ENCODE data around the gene EDIL3. TPM values are rescaled to one million over a fixed set of nuclear protein-coding genes. Genes with fewer than 3 reads are reported as not detected.

The EDIL3 gene
- total and polyA plus RNA-seq, 2 of the 8 experiments (the other 6 are each of a cell fraction or from before 2014, with no cell fraction given), result 14.7 to 47.2 TPM

GRCh38 chr5:83947763-83948162, 436.9 kb downstream of the EDIL3 start:
- H3K79me2 ChIP-seq (ENCODE audit: control insufficient read depth in 1 of 2, insufficient read depth in 2 of 2, low read length in 2 of 2), result no peaks in the 10 kb centered on the region
- H3K9ac ChIP-seq (replicated peaks in 1 of 4; ENCODE audit: extremely low read depth in 1 of 4, low read depth in 3 of 4, low read length in 3 of 4), result no peak overlapping the region
- H2BK20ac ChIP-seq (ENCODE audit: low read length), result no peak overlapping the region
- 92% methylated on average over 3 of the region's 3 CpGs; no CpG with 5 or more reads in 1 of the 2 experiments for WGBS, 2 experiments (ENCODE audit: extremely low coverage in 1 of 2, insufficient coverage in 1 of 2, insufficient read length in 1 of 2, insufficient replicate concordance in 2 of 2, low coverage in 1 of 2, low lambda C conversion rate in 2 of 2, missing lambda C conversion rate in 1 of 2)
- no peak overlapping the region for H3K23ac ChIP-seq (ENCODE audit: insufficient read length)
- H2BK15ac ChIP-seq (ENCODE audit: low read length), result no peak overlapping the region
- no peaks in the 10 kb centered on the region for H3K4me1 ChIP-seq (replicated peaks in 1 of 4; ENCODE audit: control insufficient read depth in 3 of 4, insufficient read depth in 4 of 4, low read length in 3 of 4)
- H4K8ac ChIP-seq (ENCODE audit: extremely low read depth, insufficient read depth, low read length), result no peak overlapping the region
- no peak overlapping the region for H2AK5ac ChIP-seq (ENCODE audit: low read depth, low read length)
- DNase-seq (ENCODE audit: low read depth in 1 of 2, low spot score in 2 of 2) (no peak), FAIRE-seq (no peak)
- no peak overlapping the region for H2AFZ ChIP-seq (ENCODE audit: low read length)
- H4K91ac ChIP-seq (replicated peaks; ENCODE audit: insufficient read length, low read length), result no peak overlapping the region
- H3K4ac ChIP-seq (replicated peaks; ENCODE audit: insufficient read length, low read depth, low read length), result no peak overlapping the region
- H2BK5ac ChIP-seq (ENCODE audit: low read depth, low read length), result no peak overlapping the region
- TF ChIP-seq ASH2L (IDR thresholded peaks at IDR 0.05; ENCODE audit: low read length) (no peak), KDM4A (IDR thresholded peaks at IDR 0.05; ENCODE audit: low read depth, low read length, severe bottlenecking) (no peak), SP4 (IDR thresholded peaks at IDR 0.05; ENCODE audit: low read length) (no peak), RBBP5 (IDR thresholded peaks at IDR 0.05; ENCODE audit: borderline replicate concordance, low read depth, low read length) (no peak), GTF2F1 (IDR thresholded peaks at IDR 0.05; ENCODE audit: borderline replicate concordance, low read depth, low read length) (no peak), BACH1 (IDR thresholded peaks at IDR 0.05; ENCODE audit: low read length) (no peak), SAP30 (IDR thresholded peaks at IDR 0.05; ENCODE audit: insufficient read depth, insufficient replicate concordance, low read length) (no peak), BRCA1 (IDR thresholded peaks at IDR 0.05; ENCODE audit: low read depth, low read length) (no peak), EP300 (IDR thresholded peaks at IDR 0.05; ENCODE audit: borderline replicate concordance in 1 of 2, low read depth in 2 of 2, low read length in 2 of 2) (no peak), RNF2 (IDR thresholded peaks at IDR 0.05; ENCODE audit: borderline replicate concordance, low read depth, low read length, missing control alignments, poor library complexity, severe bottlenecking) (no peak), JUND (IDR thresholded peaks at IDR 0.05; ENCODE audit: low read length) (no peak)
- no peak overlapping the region for H3K27ac ChIP-seq (ENCODE audit: low read depth, low read length)
- H3K36me3 ChIP-seq (ENCODE audit: control insufficient read depth in 2 of 4, insufficient read depth in 4 of 4, low read length in 3 of 4), result no peaks in the 10 kb centered on the region
- H2BK120ac ChIP-seq (replicated peaks; ENCODE audit: low read depth, low read length), result no peak overlapping the region
- POLR2A ChIA-PET (ENCODE audit: partially characterized antibody), result no interaction called here
- no peaks in the 10 kb centered on the region for H3K79me1 ChIP-seq (ENCODE audit: low read depth, low read length)
- no peak overlapping the region for H3K4me2 ChIP-seq (ENCODE audit: insufficient read depth in 1 of 2, low read depth in 2 of 2, low read length in 2 of 2)
- no peak overlapping the region for H2BK12ac ChIP-seq (ENCODE audit: low read depth, low read length)
- no peaks in the 10 kb centered on the region for H3K9me3 ChIP-seq (ENCODE audit: insufficient read depth in 2 of 2, low read depth in 1 of 2, low read length in 1 of 2)
- H3K23me2 ChIP-seq (ENCODE audit: low read depth, low read length), result no peaks in the 10 kb centered on the region
- H4K20me1 ChIP-seq (replicated peaks in 1 of 2; ENCODE audit: control insufficient read depth in 1 of 2, insufficient read depth in 2 of 2, low read length in 2 of 2), result no peaks in the 10 kb centered on the region
- H4K5ac ChIP-seq (ENCODE audit: insufficient read length, low read depth, low read length), result no peak overlapping the region
- no peak overlapping the region for H3K56ac ChIP-seq (replicated peaks; ENCODE audit: insufficient read length, low read depth, low read length)
- no peaks in the 10 kb centered on the region for H3K27me3 ChIP-seq (replicated peaks in 1 of 4; ENCODE audit: control insufficient read depth in 3 of 4, extremely low read depth in 1 of 4, insufficient read depth in 3 of 4, low read length in 3 of 4)
- H3K4me3 ChIP-seq (ENCODE audit: extremely low read depth in 1 of 4, insufficient read depth in 2 of 4, low read depth in 3 of 4, low read length in 4 of 4), result no peak overlapping the region
- no peak overlapping the region for H3K14ac ChIP-seq (ENCODE audit: insufficient read length)
- CTCF ChIA-PET (ENCODE audit: partially characterized antibody), result no interaction called here
- no peak overlapping the region for H3K18ac ChIP-seq (ENCODE audit: extremely low read depth, low read length)

All from H1 (cell line).